ENCODE measurements around the gene POLN. TPM values are rescaled to one million over a fixed set of nuclear protein-coding genes. Genes with fewer than 3 reads are reported as not detected.

Gene POLN
- total RNA-seq, 2 donors from 2014 or later, result 2.8 to 2.9 TPM

GRCh38 chr4:2104556-2105345 is 137.2 kb downstream of the POLN start:
- Mint-ChIP-seq H3K9me3 (peaks cover 13% of the 10 kb centered on the region), H3K4me1 (no peaks in the 10 kb centered on the region), H3K27ac (no peak overlapping the region), H3K27me3 (ENCODE audit: insufficient read depth) (peaks cover 22% of the 10 kb centered on the region), H3K4me3 (no peak overlapping the region), H3K36me3 (ENCODE audit: low read depth) (no peaks in the 10 kb centered on the region)
- no peaks in the 10 kb centered on the region for H3K4me1 ChIP-seq (ENCODE audit: control insufficient read depth, insufficient read depth, low read length)
- DNase-seq, result no peak
- peaks cover 24% of the 10 kb centered on the region for H3K27me3 ChIP-seq (ENCODE audit: control insufficient read depth, insufficient read depth, low read length, poor library complexity, severe bottlenecking)
- peaks cover 20% of the 10 kb centered on the region for H3K9me3 ChIP-seq (ENCODE audit: control insufficient read depth, low read length)
- no peak overlapping the region for H3K9ac ChIP-seq (ENCODE audit: extremely low read depth, low read length, poor library complexity, severe bottlenecking)
- no peak overlapping the region for H3K4me3 ChIP-seq (ENCODE audit: low read length)
- no peaks in the 10 kb centered on the region for H3K36me3 ChIP-seq (ENCODE audit: control insufficient read depth, insufficient read depth, low read length)
- no peak for TF ChIP-seq CTCF (conservative IDR thresholded peaks at IDR 0.05)
- no peak overlapping the region for H3K27ac ChIP-seq (ENCODE audit: low read depth, low read length)
- WGBS, 2 experiments (ENCODE audit: insufficient coverage in 1 of 2, insufficient read length in 1 of 2), result 88 to 93% methylated on average over 7 to 9 of the region's 9 CpGs

GRCh38 chr4:2103843-2104547 is 137.9 kb downstream of the POLN start:
- H3K4me1 Mint-ChIP-seq, result no peaks in the 10 kb centered on the region
- peaks cover 13% of the 10 kb centered on the region for H3K9me3 Mint-ChIP-seq
- H3K27ac Mint-ChIP-seq, result no peak overlapping the region
- Histone ChIP-seq H3K27me3 (ENCODE audit: control insufficient read depth, insufficient read depth, low read length, poor library complexity, severe bottlenecking) (peaks cover 16% of the 10 kb centered on the region), H3K4me1 (ENCODE audit: control insufficient read depth, insufficient read depth, low read length) (no peaks in the 10 kb centered on the region), H3K9me3 (ENCODE audit: control insufficient read depth, low read length) (peaks cover 20% of the 10 kb centered on the region), H3K27ac (ENCODE audit: low read depth, low read length) (no peak overlapping the region), H3K36me3 (ENCODE audit: control insufficient read depth, insufficient read depth, low read length) (no peaks in the 10 kb centered on the region), H3K4me3 (ENCODE audit: low read length) (no peak overlapping the region), H3K9ac (ENCODE audit: extremely low read depth, low read length, poor library complexity, severe bottlenecking) (no peak overlapping the region)
- no peak for DNase-seq
- WGBS, 2 experiments (ENCODE audit: insufficient coverage in 1 of 2, insufficient read length in 1 of 2), result 94 to 100% methylated on average over 1 to 2 of the region's 2 CpGs
- no peak for TF ChIP-seq CTCF (conservative IDR thresholded peaks at IDR 0.05)
- H3K4me3 Mint-ChIP-seq, result no peak overlapping the region
- H3K27me3 Mint-ChIP-seq (ENCODE audit: insufficient read depth), result peaks cover 20% of the 10 kb centered on the region
- H3K36me3 Mint-ChIP-seq (ENCODE audit: low read depth), result no peaks in the 10 kb centered on the region

- 91 to 96% methylated on average over 3 to 5 of the region's 5 CpGs for WGBS, 2 experiments (ENCODE audit: insufficient coverage in 1 of 2, insufficient read length in 1 of 2)
- H3K27ac ChIP-seq (ENCODE audit: low read depth, low read length), result no peak overlapping the region
- DNase-seq, result no peak
- H3K9me3 ChIP-seq (ENCODE audit: control insufficient read depth, low read length), result peaks cover 20% of the 10 kb centered on the region
- H3K27me3 ChIP-seq (ENCODE audit: control insufficient read depth, insufficient read depth, low read length, poor library complexity, severe bottlenecking), result peaks cover 9% of the 10 kb centered on the region
- Mint-ChIP-seq H3K27ac (no peak overlapping the region), H3K27me3 (ENCODE audit: insufficient read depth) (peaks cover 17% of the 10 kb centered on the region), H3K4me3 (no peak overlapping the region), H3K9me3 (peaks cover 13% of the 10 kb centered on the region), H3K36me3 (ENCODE audit: low read depth) (no peaks in the 10 kb centered on the region), H3K4me1 (no peaks in the 10 kb centered on the region)
- H3K4me1 ChIP-seq (ENCODE audit: control insufficient read depth, insufficient read depth, low read length), result no peaks in the 10 kb centered on the region
- H3K9ac ChIP-seq (ENCODE audit: extremely low read depth, low read length, poor library complexity, severe bottlenecking), result no peak overlapping the region
- TF ChIP-seq CTCF (conservative IDR thresholded peaks at IDR 0.05), result no peak
- H3K36me3 ChIP-seq (ENCODE audit: control insufficient read depth, insufficient read depth, low read length), result no peaks in the 10 kb centered on the region
- no peak overlapping the region for H3K4me3 ChIP-seq (ENCODE audit: low read length)
These were observed 138.6 kb downstream of the POLN start for GRCh38 chr4:2103127-2103842.

All from endodermal cell (in vitro differentiated cells).